Erythroblast (primary cell): Measurements from ENCODE around the gene NYAP1.

ENCODE experiments used
- GATA1 ChIP-seq: IDR thresholded peaks from 2 replicates; pipeline ENCODE4 v1.6.1; 2011; ENCODE audit warnings: low read depth, mild to moderate bottlenecking, control low read depth, low read length, moderate library complexity
- POLR2A ChIP-seq: IDR thresholded peaks from 2 replicates; pipeline ENCODE4 v1.6.1; 2011; ENCODE audit warnings: mild to moderate bottlenecking, low read length

DNA sequence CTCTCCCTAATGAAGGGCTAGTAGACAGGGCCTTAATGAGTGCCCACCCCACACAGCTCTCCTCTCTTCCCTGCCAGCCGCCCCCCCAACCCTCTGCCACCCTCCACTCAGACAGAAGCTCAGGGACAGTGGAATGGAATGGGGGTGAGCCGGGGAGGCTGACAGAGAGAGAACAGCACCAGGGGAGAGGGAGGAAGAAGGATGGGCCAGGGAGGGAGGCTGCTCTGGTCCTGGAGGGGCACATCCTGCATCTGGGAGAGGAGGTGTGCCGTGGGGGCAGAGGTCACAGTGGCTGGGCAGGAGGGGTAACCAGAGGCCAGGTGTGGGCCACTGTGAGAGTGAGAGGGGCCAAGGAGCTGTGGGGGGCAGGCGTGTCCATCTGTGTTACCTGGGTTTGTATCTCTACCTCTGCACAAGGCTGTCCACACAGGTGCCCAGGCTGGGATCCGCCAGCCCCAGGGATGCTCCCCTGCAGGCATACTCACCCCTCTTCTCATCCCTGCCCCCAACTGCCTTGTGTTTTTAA, 2.4 kb downstream of the NYAP1 start:
- TF ChIP-seq POLR2A, result no peak
- TF ChIP-seq GATA1, result no peak
